ENCODE results near the gene UFC1.

Gene UFC1

DNA sequence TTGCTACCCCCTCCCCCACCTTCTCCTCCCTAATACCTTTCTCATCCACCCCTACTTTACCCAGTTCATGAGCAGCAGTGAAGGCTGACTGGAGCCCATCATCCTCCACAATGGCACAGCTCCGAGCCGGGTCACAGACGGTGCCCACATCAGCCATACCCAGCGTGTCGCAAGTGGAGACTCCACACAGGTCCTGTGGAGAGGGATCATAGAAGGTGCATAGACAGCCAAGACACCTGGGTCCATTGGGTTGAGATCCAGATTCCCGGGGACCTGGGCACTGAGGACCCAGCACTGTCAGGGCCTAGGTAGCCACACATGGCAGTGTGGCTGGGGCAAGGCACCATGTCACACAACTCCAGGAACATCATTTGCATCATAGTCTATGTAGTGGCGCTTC, 42.3 kb downstream of the UFC1 start:
- Histone ChIP-seq H3K9me3 (ENCODE audit: control extremely low read depth in 1 of 5, control insufficient read depth in 4 of 5, insufficient read depth in 2 of 5, low read depth in 1 of 5, low read length in 4 of 5) (no peaks in the 10 kb centered on the region), H3K36me3 (ENCODE audit: control insufficient read depth in 4 of 4, insufficient read depth in 4 of 4, low read length in 3 of 4) (no peaks in the 10 kb centered on the region), H3K4me3 (ENCODE audit: control insufficient read depth in 1 of 7, extremely low read depth in 1 of 7, insufficient read depth in 4 of 7, low read depth in 2 of 7, low read length in 6 of 7) (no peak overlapping the region), H3K27ac (ENCODE audit: insufficient read depth in 1 of 2, low read depth in 1 of 2, low read length in 2 of 2, poor library complexity in 1 of 2, severe bottlenecking in 2 of 2) (no peak overlapping the region), H3K4me1 (ENCODE audit: control extremely low read depth in 1 of 4, control insufficient read depth in 4 of 4, insufficient read depth in 4 of 4, low read length in 3 of 4) (peaks cover 0 to 33% (median 23%) of the 10 kb centered on the region in 4 experiments), H3K27me3 (replicated peaks in 2 of 5; ENCODE audit: control insufficient read depth in 4 of 5, insufficient read depth in 5 of 5, low read length in 4 of 5) (no peaks in the 10 kb centered on the region)
- no peak for DNase-seq
- ChIA-PET CTCF (no interaction called here), POLR2A (interaction anchor here (0.6 kb wide), 1 partner anchor 176 kb away, joined by 3 read pairs; no protein-coding TSS in a partner anchor)
- 94% methylated on average over 2 of the region's 7 CpGs for WGBS (ENCODE audit: insufficient coverage)

DNA sequence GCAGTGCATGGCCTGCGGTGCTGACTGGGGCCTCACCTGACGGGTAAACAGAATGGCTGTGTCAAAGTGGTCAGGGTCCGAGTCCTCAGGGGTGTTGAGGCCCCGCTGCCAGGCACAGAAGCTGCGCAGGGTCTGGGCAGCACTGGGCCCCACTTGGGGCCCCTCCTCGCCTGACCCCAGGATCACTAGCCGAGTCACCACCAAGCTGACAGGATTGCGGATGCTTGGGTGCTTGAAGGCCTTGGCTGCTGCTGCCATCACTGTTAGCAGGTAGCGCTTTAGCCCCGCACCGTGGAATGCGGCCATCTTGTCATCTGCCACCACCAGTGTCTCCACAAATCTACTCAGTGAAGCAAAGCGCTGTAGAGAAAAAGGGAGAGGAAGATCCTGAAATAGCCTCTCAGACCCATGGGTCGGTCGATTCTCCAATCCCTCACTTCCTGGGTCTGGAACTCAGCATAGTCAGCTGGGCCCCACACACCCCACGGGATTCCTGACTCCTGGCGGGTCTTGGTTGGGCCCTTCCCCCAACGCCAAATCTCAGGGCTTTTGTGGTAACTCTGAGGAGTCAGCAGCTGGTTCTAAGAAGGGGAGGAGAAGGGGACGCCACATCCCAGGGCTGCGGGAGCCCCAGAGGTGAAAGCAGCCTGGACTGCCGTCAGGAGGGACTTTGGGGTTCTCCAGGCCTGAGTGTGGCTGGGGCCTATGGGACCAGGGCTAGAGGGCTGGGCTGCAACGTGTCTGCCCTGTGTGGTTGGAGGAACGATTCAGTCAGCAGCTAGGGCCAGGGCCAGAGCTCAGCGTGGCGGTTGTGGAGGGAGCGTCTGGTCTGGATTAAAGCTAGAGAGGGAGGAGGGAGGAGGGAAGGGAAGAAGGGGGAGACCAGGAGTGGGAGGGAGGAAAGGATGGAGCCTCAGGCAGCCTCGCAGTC, 43.0 kb downstream of the UFC1 start:
- POLR2A ChIA-PET = no interaction called here
- no peak overlapping the region for H3K4me3 ChIP-seq (ENCODE audit: control insufficient read depth in 1 of 7, extremely low read depth in 1 of 7, insufficient read depth in 4 of 7, low read depth in 2 of 7, low read length in 6 of 7)
- DNase-seq = no peak

DNA sequence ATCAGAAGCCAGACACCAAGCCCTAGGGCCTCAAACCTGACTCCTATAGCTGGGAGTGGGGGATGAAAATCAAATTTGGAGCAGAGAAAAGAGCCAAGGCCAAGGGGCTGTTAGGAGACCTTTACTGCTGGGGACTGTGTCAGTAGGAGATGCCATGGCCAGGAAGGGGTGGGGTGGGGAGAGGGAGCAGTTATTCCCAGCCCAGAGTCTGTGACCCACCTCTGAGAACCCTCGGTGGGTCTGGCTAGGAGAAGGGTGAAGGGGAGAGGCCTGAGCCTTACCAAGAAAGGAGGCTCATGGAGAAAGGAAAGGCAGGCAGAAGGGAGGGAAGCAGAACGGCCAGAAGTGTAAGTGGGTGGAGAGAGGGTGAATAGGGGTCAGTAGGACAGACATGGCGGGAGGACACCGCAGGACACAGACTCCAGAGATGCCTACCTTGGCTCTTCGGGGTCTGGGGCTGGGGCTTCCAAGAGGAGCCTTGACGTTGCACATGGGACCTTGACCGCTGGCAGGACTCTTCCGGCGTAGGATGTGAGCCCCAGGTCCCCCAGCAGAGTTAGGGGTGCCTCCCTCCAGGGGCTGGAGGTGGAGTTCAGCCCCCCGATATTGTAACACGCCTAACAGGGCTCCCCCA, 43.9 kb downstream of the UFC1 start:
- WGBS (ENCODE audit: insufficient coverage) = 100% methylated on average over 9 of the region's 11 CpGs
- H3K4me3 ChIP-seq (ENCODE audit: control insufficient read depth in 1 of 7, extremely low read depth in 1 of 7, insufficient read depth in 4 of 7, low read depth in 2 of 7, low read length in 6 of 7) = no peak overlapping the region
- peaks cover 0 to 43% (median 32%) of the 10 kb centered on the region in 4 experiments for H3K4me1 ChIP-seq (ENCODE audit: control extremely low read depth in 1 of 4, control insufficient read depth in 4 of 4, insufficient read depth in 4 of 4, low read length in 3 of 4)
- ChIA-PET CTCF (interaction anchor here (0.9 to 3.5 kb wide), 5 partner anchors 9 to 184 kb away, joined by 3 to 15 read pairs (median 3); partner anchors contain the start of gene TOMM40L), POLR2A (interaction anchor here (0.5 kb wide), 1 partner anchor 49 kb away, joined by 3 read pairs; no protein-coding TSS in a partner anchor)
- DNase-seq = no peak
- H3K27ac ChIP-seq (ENCODE audit: insufficient read depth in 1 of 2, low read depth in 1 of 2, low read length in 2 of 2, poor library complexity in 1 of 2, severe bottlenecking in 2 of 2) = no peak overlapping the region
- no peaks in the 10 kb centered on the region for H3K36me3 ChIP-seq (ENCODE audit: control insufficient read depth in 4 of 4, insufficient read depth in 4 of 4, low read length in 3 of 4)
- H3K9me3 ChIP-seq (ENCODE audit: control extremely low read depth in 1 of 5, control insufficient read depth in 4 of 5, insufficient read depth in 2 of 5, low read depth in 1 of 5, low read length in 4 of 5) = no peaks in the 10 kb centered on the region
- no peaks in the 10 kb centered on the region for H3K27me3 ChIP-seq (replicated peaks in 2 of 5; ENCODE audit: control insufficient read depth in 4 of 5, insufficient read depth in 5 of 5, low read length in 4 of 5)

More for the DNA sequence above, 43.0 kb downstream of the UFC1 start:
- Histone ChIP-seq H3K9me3 (ENCODE audit: control extremely low read depth in 1 of 5, control insufficient read depth in 4 of 5, insufficient read depth in 2 of 5, low read depth in 1 of 5, low read length in 4 of 5) (no peaks in the 10 kb centered on the region), H3K27me3 (replicated peaks in 2 of 5; ENCODE audit: control insufficient read depth in 4 of 5, insufficient read depth in 5 of 5, low read length in 4 of 5) (no peaks in the 10 kb centered on the region), H3K4me1 (ENCODE audit: control extremely low read depth in 1 of 4, control insufficient read depth in 4 of 4, insufficient read depth in 4 of 4, low read length in 3 of 4) (peaks cover 0 to 37% (median 28%) of the 10 kb centered on the region in 4 experiments), H3K36me3 (ENCODE audit: control insufficient read depth in 4 of 4, insufficient read depth in 4 of 4, low read length in 3 of 4) (no peaks in the 10 kb centered on the region), H3K27ac (ENCODE audit: insufficient read depth in 1 of 2, low read depth in 1 of 2, low read length in 2 of 2, poor library complexity in 1 of 2, severe bottlenecking in 2 of 2) (no peak overlapping the region)
- CTCF ChIA-PET = interaction anchor here (0.9 to 3.5 kb wide), 4 partner anchors 11 to 185 kb away, joined by 3 to 15 read pairs (median 3); partner anchors contain the start of gene TOMM40L
- WGBS (ENCODE audit: insufficient coverage) = 95% methylated on average over 21 of the region's 27 CpGs

DNA sequence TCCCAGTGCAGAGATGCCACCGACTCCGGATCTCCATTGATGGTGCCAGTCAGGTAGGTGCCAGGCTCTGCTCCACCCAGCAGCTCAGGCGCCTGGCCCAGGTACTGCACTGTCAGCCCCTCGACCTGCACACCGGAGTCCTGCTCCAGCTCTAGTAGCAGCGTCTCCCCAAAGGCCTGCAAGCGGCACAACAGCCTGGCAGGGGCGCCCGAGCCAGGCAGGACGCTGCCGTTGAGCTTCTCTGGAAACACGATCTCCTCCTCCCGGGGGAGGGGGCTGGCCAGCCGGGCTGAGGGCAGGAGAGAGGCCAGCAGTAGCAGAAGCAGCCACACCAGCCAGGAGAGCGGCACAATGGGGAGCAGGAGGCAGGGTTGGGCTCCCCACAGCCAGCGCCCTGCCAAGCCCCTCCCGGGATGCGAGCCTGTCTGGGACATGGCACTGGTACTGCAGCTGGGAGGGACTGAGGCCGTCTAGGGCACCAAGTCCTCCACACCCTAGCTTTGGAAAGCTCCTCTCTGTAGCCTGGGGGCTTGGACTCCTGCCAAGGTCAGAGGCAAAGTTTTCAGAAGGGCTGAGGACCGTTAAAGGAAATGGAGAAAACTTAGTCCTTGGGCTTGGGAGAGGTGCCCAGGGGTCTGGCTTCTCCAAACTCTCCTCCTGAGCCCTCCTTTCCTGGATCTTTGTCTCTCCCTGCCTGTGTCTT, 44.6 kb downstream of the UFC1 start:
- H3K27ac ChIP-seq (ENCODE audit: insufficient read depth in 1 of 2, low read depth in 1 of 2, low read length in 2 of 2, poor library complexity in 1 of 2, severe bottlenecking in 2 of 2) = no peak overlapping the region
- H3K4me1 ChIP-seq (ENCODE audit: control extremely low read depth in 1 of 4, control insufficient read depth in 4 of 4, insufficient read depth in 4 of 4, low read length in 3 of 4) = peaks cover 0 to 48% (median 37%) of the 10 kb centered on the region in 4 experiments
- no peak for DNase-seq
- no peaks in the 10 kb centered on the region for H3K36me3 ChIP-seq (ENCODE audit: control insufficient read depth in 4 of 4, insufficient read depth in 4 of 4, low read length in 3 of 4)
- POLR2A ChIA-PET = interaction anchor here (0.6 kb wide), 1 partner anchor 126 kb away, joined by 3 read pairs; no protein-coding TSS in a partner anchor
- no peaks in the 10 kb centered on the region for H3K9me3 ChIP-seq (ENCODE audit: control extremely low read depth in 1 of 5, control insufficient read depth in 4 of 5, insufficient read depth in 2 of 5, low read depth in 1 of 5, low read length in 4 of 5)
- no peak overlapping the region for H3K4me3 ChIP-seq (ENCODE audit: control insufficient read depth in 1 of 7, extremely low read depth in 1 of 7, insufficient read depth in 4 of 7, low read depth in 2 of 7, low read length in 6 of 7)
- CTCF ChIA-PET = interaction anchor here (0.8 to 3.5 kb wide), 7 partner anchors 9 to 184 kb away, joined by 3 to 15 read pairs (median 3); partner anchors contain the start of gene TOMM40L
- 86% methylated on average over 20 of the region's 20 CpGs for WGBS (ENCODE audit: insufficient coverage)
- H3K27me3 ChIP-seq (replicated peaks in 2 of 5; ENCODE audit: control insufficient read depth in 4 of 5, insufficient read depth in 5 of 5, low read length in 4 of 5) = no peaks in the 10 kb centered on the region

DNA sequence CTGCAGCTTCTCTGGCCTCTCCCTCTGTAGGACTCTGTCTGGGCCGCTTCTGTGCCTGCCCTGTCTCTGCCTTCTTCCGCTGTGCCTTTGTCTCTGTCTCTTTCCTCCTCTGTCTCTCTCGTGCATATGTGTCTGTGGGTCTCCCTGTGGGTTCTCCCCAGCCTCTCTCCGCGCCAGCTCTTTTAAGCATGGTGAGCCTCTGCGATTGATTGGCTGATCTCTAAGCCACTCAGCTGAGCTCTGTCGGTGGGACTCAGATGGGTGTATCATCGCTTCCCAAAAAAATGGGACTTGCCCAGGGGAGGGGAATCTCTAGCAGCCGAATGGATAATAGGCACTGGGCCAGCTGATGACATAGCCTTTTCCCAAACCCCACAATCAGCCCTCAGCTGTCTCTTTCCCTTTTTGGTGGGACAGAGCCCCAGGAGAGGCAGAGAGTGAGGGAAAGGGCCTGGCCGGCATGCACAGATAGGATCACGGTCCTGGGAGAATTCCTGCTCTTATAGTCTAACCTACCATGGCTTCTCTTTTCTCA, 45.2 kb downstream of the UFC1 start, which contains the start of gene ADAMTS4:
TSS of gene ADAMTS4 (minus strand) at position 158 of the 535 bp plus-strand sequence. CDS start 427 bp downstream, outside the sequence.
- H3K4me3 ChIP-seq (ENCODE audit: control insufficient read depth in 1 of 7, extremely low read depth in 1 of 7, insufficient read depth in 4 of 7, low read depth in 2 of 7, low read length in 6 of 7) = no peak within 1 kb of the TSS
- ChIA-PET POLR2A (interaction anchor here (0.6 kb wide), 1 partner anchor 127 kb away, joined by 3 read pairs; no protein-coding TSS in a partner anchor), CTCF (interaction anchor here (0.8 to 3.5 kb wide), 8 partner anchors 10 to 184 kb away, joined by 3 to 15 read pairs (median 3); partner anchors contain the start of gene TOMM40L)
- H3K27me3 ChIP-seq (replicated peaks in 2 of 5; ENCODE audit: control insufficient read depth in 4 of 5, insufficient read depth in 5 of 5, low read length in 4 of 5) = no peaks in the 10 kb centered on the region
- no peaks in the 10 kb centered on the region for H3K9me3 ChIP-seq (ENCODE audit: control extremely low read depth in 1 of 5, control insufficient read depth in 4 of 5, insufficient read depth in 2 of 5, low read depth in 1 of 5, low read length in 4 of 5)
- WGBS (ENCODE audit: insufficient coverage) = 86% methylated on average over 9 of the region's 11 CpGs
- H3K4me1 ChIP-seq (ENCODE audit: control extremely low read depth in 1 of 4, control insufficient read depth in 4 of 4, insufficient read depth in 4 of 4, low read length in 3 of 4) = peaks cover 0 to 54% (median 39%) of the 10 kb centered on the region in 4 experiments
- H3K27ac ChIP-seq (ENCODE audit: insufficient read depth in 1 of 2, low read depth in 1 of 2, low read length in 2 of 2, poor library complexity in 1 of 2, severe bottlenecking in 2 of 2) = no peak within 1 kb of the TSS
- peaks cover 0 to 3% (median 1%) of the 10 kb centered on the region in 4 experiments for H3K36me3 ChIP-seq (ENCODE audit: control insufficient read depth in 4 of 4, insufficient read depth in 4 of 4, low read length in 3 of 4)
- DNase-seq = no peak

DNA sequence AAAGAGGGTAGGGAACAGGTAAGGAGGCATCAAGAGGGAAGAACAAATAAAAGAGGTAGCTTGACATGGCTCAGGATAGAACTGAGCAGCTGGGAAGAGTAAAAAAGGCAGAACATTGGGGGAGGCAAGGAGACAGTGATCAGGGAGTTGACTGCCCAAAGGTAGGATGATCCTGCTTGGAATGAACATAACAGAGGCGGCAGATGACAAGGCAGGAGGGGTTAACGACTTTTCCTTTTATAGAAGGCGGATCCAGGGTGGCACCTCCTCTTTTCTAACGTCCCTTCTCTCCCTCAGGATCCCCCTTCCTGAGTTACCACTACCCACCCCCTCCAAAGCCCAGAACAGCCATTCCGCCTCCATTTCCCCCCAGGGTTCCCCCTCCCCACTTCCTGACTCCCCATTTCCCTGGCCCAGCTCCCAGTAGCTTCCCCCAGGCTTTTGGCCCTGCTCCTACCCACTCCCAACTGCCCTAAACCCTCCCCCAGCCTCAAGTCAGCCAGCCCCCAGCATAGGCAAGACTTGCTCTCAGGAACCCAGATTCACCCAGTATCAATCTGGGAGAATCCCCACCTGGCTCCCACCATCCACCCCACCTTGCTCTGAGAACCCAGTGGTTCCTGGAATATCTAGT, 45.8 kb downstream of the UFC1 start:
- Histone ChIP-seq H3K4me1 (ENCODE audit: control extremely low read depth in 1 of 4, control insufficient read depth in 4 of 4, insufficient read depth in 4 of 4, low read length in 3 of 4) (peaks cover 0 to 54% (median 39%) of the 10 kb centered on the region in 4 experiments), H3K27ac (ENCODE audit: insufficient read depth in 1 of 2, low read depth in 1 of 2, low read length in 2 of 2, poor library complexity in 1 of 2, severe bottlenecking in 2 of 2) (no peak overlapping the region), H3K27me3 (replicated peaks in 2 of 5; ENCODE audit: control insufficient read depth in 4 of 5, insufficient read depth in 5 of 5, low read length in 4 of 5) (no peaks in the 10 kb centered on the region), H3K36me3 (ENCODE audit: control insufficient read depth in 4 of 4, insufficient read depth in 4 of 4, low read length in 3 of 4) (peaks cover 0 to 9% (median 4%) of the 10 kb centered on the region in 4 experiments), H3K4me3 (ENCODE audit: control insufficient read depth in 1 of 7, extremely low read depth in 1 of 7, insufficient read depth in 4 of 7, low read depth in 2 of 7, low read length in 6 of 7) (no peak overlapping the region), H3K9me3 (ENCODE audit: control extremely low read depth in 1 of 5, control insufficient read depth in 4 of 5, insufficient read depth in 2 of 5, low read depth in 1 of 5, low read length in 4 of 5) (no peaks in the 10 kb centered on the region)
- WGBS (ENCODE audit: insufficient coverage) = 69% methylated on average over 3 of the region's 5 CpGs
- no peak for DNase-seq
- CTCF ChIA-PET = interaction anchor here (0.6 to 3.5 kb wide), 8 partner anchors 17 to 183 kb away, joined by 3 to 15 read pairs (median 4); partner anchors contain the start of gene TOMM40L
- POLR2A ChIA-PET = interaction anchor here (0.7 kb wide), 1 partner anchor 16 kb away, joined by 4 read pairs; no protein-coding TSS in a partner anchor
